SK-N-SH (cell line): ENCODE data around the gene RCAN2. TPM values are rescaled to one million over a fixed set of nuclear protein-coding genes. Genes with fewer than 3 reads are reported as not detected.

ENCODE experiments used
- CTCF ChIA-PET: fragments of 300-600, 350-600 bp; formaldehyde crosslinking; extraction: SDS; loops from one replicate; lab custom pipeline; 2021; lab: Yijun Ruan, JAX
- POLR2A ChIA-PET: fragments of 350-600 bp; sonication (Branson Sonifier 250); formaldehyde crosslinking; extraction: SDS; loops from one replicate; lab custom pipeline; 2020; ENCODE audit warnings: antibody characterized with exemption, inconsistent platforms; lab: Yijun Ruan, JAX
- DNase-seq: peaks from one replicate; pipeline ENCODE4 v3.0.0; 2012
- H2AFZ ChIP-seq: fragments of 200-600 bp; sonication (generic); 2 replicates; pipeline ENCODE4 v1.8.1; 2016; ENCODE audit warnings: antibody characterized with exemption, mild to moderate bottlenecking, low read depth
- H3F3A ChIP-seq: fragments of 200-600 bp; sonication (generic); replicated peaks from 2 replicates; pipeline ENCODE3; 2016; ENCODE audit warnings: antibody characterized with exemption, mild to moderate bottlenecking; ENCODE audit not compliant: insufficient read depth
- H3K27ac ChIP-seq, 2 experiments: fragments of 200-500 bp in 1 of 2; fragments of 200-600 bp in 1 of 2; sonication (Bioruptor generic) in 1 of 2; sonication (generic), shearing (Covaris generic) in 1 of 2; 2 replicates each; pipeline versions ENCODE4 v1.5.1 to v1.6.1; 2014 to 2016; ENCODE audit warnings: low read depth in 2 of 2, inconsistent platforms in 1 of 2, low read length in 1 of 2, mild to moderate bottlenecking in 1 of 2, mixed read lengths in 1 of 2
- H3K27me3 ChIP-seq: fragments of 200-600 bp; sonication (generic), shearing (Covaris generic); 2 replicates; pipeline ENCODE4 v1.6.1; 2016; ENCODE audit warnings: mixed run types; ENCODE audit not compliant: insufficient read depth
- H3K36me3 ChIP-seq, 2 experiments: fragments of 200-500 bp in 1 of 2; fragments of 200-600 bp in 1 of 2; sonication (Bioruptor generic) in 1 of 2; sonication (generic) in 1 of 2; replicated peaks in 1 of 2; 2 replicates each; pipeline versions ENCODE3 to v1.5.1; 2014 to 2016; ENCODE audit warnings: low read length in 1 of 2, mild to moderate bottlenecking in 1 of 2; ENCODE audit not compliant: insufficient read depth in 2 of 2, control insufficient read depth in 1 of 2
- H3K4me1 ChIP-seq, 2 experiments: fragments of 200-500 bp in 1 of 2; fragments of 200-600 bp in 1 of 2; sonication (Bioruptor generic) in 1 of 2; sonication (generic), shearing (Covaris generic) in 1 of 2; 2 replicates each; pipeline versions ENCODE4 v1.5.1 to v1.6.1; 2014 to 2016; ENCODE audit warnings: low read depth in 1 of 2, low read length in 1 of 2, mixed run types in 1 of 2; ENCODE audit not compliant: insufficient read depth in 2 of 2, control insufficient read depth in 1 of 2
- H3K4me2 ChIP-seq: fragments of 200-600 bp; sonication (generic), shearing (Covaris generic); 2 replicates; pipeline ENCODE4 v1.6.1; 2017; ENCODE audit warnings: mixed run types
- H3K4me3 ChIP-seq, 2 experiments: fragments of 200-500 bp in 1 of 2; fragments of 200-600 bp in 1 of 2; sonication (Bioruptor generic) in 1 of 2; sonication (generic), shearing (Covaris generic) in 1 of 2; 2 replicates each; pipeline versions ENCODE4 v1.5.1 to v1.8.1; 2014 to 2016; ENCODE audit warnings: low read depth in 2 of 2, inconsistent platforms in 1 of 2, low read length in 1 of 2, mild to moderate bottlenecking in 1 of 2, mixed read lengths in 1 of 2, moderate library complexity in 1 of 2
- H3K79me2 ChIP-seq: fragments of 200-600 bp; sonication (generic); 2 replicates; pipeline ENCODE4 v1.8.1; 2017; ENCODE audit warnings: mild to moderate bottlenecking; ENCODE audit not compliant: insufficient read depth
- H3K9ac ChIP-seq: fragments of 200-600 bp; sonication (generic); 2 replicates; pipeline ENCODE4 v1.6.1; 2017; ENCODE audit warnings: mixed run types
- H3K9me2 ChIP-seq: fragments of 200-600 bp; sonication (generic); 2 replicates; pipeline ENCODE4 v1.6.1; 2017; ENCODE audit warnings: mixed run types
- H3K9me3 ChIP-seq: fragments of 200-600 bp; sonication (generic); 2 replicates; pipeline ENCODE4 v1.6.1; 2017; ENCODE audit warnings: mixed run types, mild to moderate bottlenecking, moderate library complexity
- H4K20me1 ChIP-seq: fragments of 200-600 bp; sonication (generic); 2 replicates; pipeline ENCODE4 v1.6.1; 2017; ENCODE audit warnings: mild to moderate bottlenecking, mixed run types; ENCODE audit not compliant: insufficient read depth
- CHD2 ChIP-seq: fragments of 150-350 bp; IDR thresholded peaks from 2 replicates; pipeline ENCODE4 v1.6.1; 2018; ENCODE audit warnings: low read length; ENCODE audit not compliant: partially characterized antibody
- CTCF ChIP-seq: fragments of 200-600 bp; sonication (generic); IDR thresholded peaks from 2 replicates; pipeline ENCODE4 v1.6.1; 2017; ENCODE audit warnings: antibody characterized with exemption, mild to moderate bottlenecking, moderate library complexity
- EZH2phosphoT487 ChIP-seq: fragments of 200-600 bp; sonication (generic); IDR thresholded peaks from 2 replicates; pipeline ENCODE4 v1.6.1; 2017; ENCODE audit warnings: low read depth, mixed run types, mild to moderate bottlenecking, antibody characterized with exemption, moderate library complexity, borderline replicate concordance
- MAX ChIP-seq: IDR thresholded peaks from 2 replicates; pipeline ENCODE4 v1.4.0; 2012; ENCODE audit warnings: low read depth
- MXI1 ChIP-seq: IDR thresholded peaks from 2 replicates; pipeline ENCODE4 v1.6.1; 2012; ENCODE audit warnings: mild to moderate bottlenecking, low read depth, low read length, improper control_type of control experiment
- REST ChIP-seq: IDR thresholded peaks from 2 replicates; pipeline ENCODE4 v1.6.1; 2012; ENCODE audit warnings: mild to moderate bottlenecking, low read depth, low read length, moderate library complexity
- SIN3A ChIP-seq: IDR thresholded peaks from 2 replicates; pipeline ENCODE4 v1.6.1; 2012; ENCODE audit warnings: low read depth, mild to moderate bottlenecking, low read length, moderate library complexity, borderline replicate concordance
- SMC3 ChIP-seq: IDR thresholded peaks from 2 replicates; pipeline ENCODE4 v1.6.1; 2012; ENCODE audit warnings: low read depth, low read length, improper control_type of control experiment
- TCF12 ChIP-seq: IDR thresholded peaks from 2 replicates; pipeline ENCODE4 v1.4.0; 2012
- TEAD4 ChIP-seq: IDR thresholded peaks from 2 replicates; pipeline ENCODE4 v1.4.0; 2012; ENCODE audit warnings: mild to moderate bottlenecking, borderline replicate concordance; ENCODE audit not compliant: insufficient read depth
- USF1 ChIP-seq: IDR thresholded peaks from 2 replicates; pipeline ENCODE4 v1.4.0; 2012; ENCODE audit warnings: low read depth, borderline replicate concordance
- polyA plus RNA-seq, 3 experiments: library from polyadenylated mRNA; depleted of rRNA; stranded (reverse); fragments of >200 nt; gene quantifications; 2 replicates each; pipeline ENCODE4 v1.2.3, GENCODE V29; 2012

RCAN2 gene
- polyA plus RNA-seq, 1 of the 3 experiments (the other 2 are of a cell fraction) = not detected

- H3K27me3 ChIP-seq = no peaks in the 10 kb centered on the region
- no peaks in the 10 kb centered on the region for H3K9me2 ChIP-seq
- H3K27ac ChIP-seq = no peak overlapping the region
- ChIA-PET POLR2A (no interaction called here), CTCF (interaction anchor here (1.0 kb wide), 1 partner anchor 90 kb away, joined by 3 read pairs; no protein-coding TSS in a partner anchor)
- H3K4me3 ChIP-seq = no peak overlapping the region
- DNase-seq = no peak
- H3K4me1 ChIP-seq = no peaks in the 10 kb centered on the region
- H3K36me3 ChIP-seq = no peaks in the 10 kb centered on the region
- no peaks in the 10 kb centered on the region for H4K20me1 ChIP-seq
- TF ChIP-seq USF1 (no peak), EZH2phosphoT487 (no peak), CTCF (no peak), SIN3A (no peak), REST (no peak), MAX (no peak), SMC3 (no peak), CHD2 (no peak), MXI1 (no peak), TCF12 (no peak), TEAD4 (no peak)
- H3K9me3 ChIP-seq = no peaks in the 10 kb centered on the region
- no peaks in the 10 kb centered on the region for H3F3A ChIP-seq
- no peaks in the 10 kb centered on the region for H3K79me2 ChIP-seq
- no peak overlapping the region for H3K4me2 ChIP-seq
- no peak overlapping the region for H3K9ac ChIP-seq
- H2AFZ ChIP-seq = no peak overlapping the region
Observed at GRCh38 chr6:46500382-46500781, 9.1 kb upstream of the RCAN2 start.
